ENCODE measurements around the gene CC2D2B.
"Not testable (repeated sequence)": the region's sequence is repeated elsewhere in the genome, so short reads cannot be mapped to it uniquely, and the experiment has no call there.

Gene CC2D2B

GRCh38 chr10:95907456-95908253, at the start of gene CC2D2B:
CC2D2B (plus strand) TSS chr10:95907975; CDS start chr10:95911324, 3,349 bp downstream.
- peak; percentile 1 for DNase-seq

- DNase-seq: no peak
These were observed 47.4 kb upstream of the CC2D2B start for GRCh38 chr10:95860166-95860940.

- no peak for DNase-seq
These were observed 46.4 kb upstream of the CC2D2B start for GRCh38 chr10:95861386-95861785.

GRCh38 chr10:95864906-95865813, 42.6 kb upstream of the CC2D2B start:
- DNase-seq: no peak

GRCh38 chr10:95865814-95866466, 41.8 kb upstream of the CC2D2B start:
- DNase-seq: no peak

GRCh38 chr10:95866467-95866842, 41.3 kb upstream of the CC2D2B start:
- no peak for DNase-seq

- no peak for DNase-seq
These were observed 39.9 kb upstream of the CC2D2B start for GRCh38 chr10:95867866-95868265.

- DNase-seq: no peak
These were observed 35.5 kb upstream of the CC2D2B start for GRCh38 chr10:95872158-95872711.

- DNase-seq: no peak
These were observed 34.6 kb upstream of the CC2D2B start for GRCh38 chr10:95873139-95873538.

- no peak for DNase-seq
These were observed 34.1 kb upstream of the CC2D2B start for GRCh38 chr10:95873651-95874050.

- DNase-seq: not testable (repeated sequence)
These were observed 33.0 kb upstream of the CC2D2B start for GRCh38 chr10:95874783-95875182.

GRCh38 chr10:95876756-95877155, 31.0 kb upstream of the CC2D2B start:
- no peak for DNase-seq

- DNase-seq: no peak
These were observed 29.9 kb upstream of the CC2D2B start for GRCh38 chr10:95877881-95878280.

GRCh38 chr10:95880704-95881103, 27.1 kb upstream of the CC2D2B start:
- no peak for DNase-seq

GRCh38 chr10:95881316-95881715, 26.5 kb upstream of the CC2D2B start:
- DNase-seq: no peak

- no peak for DNase-seq
These were observed 17.9 kb upstream of the CC2D2B start for GRCh38 chr10:95889830-95890229.

GRCh38 chr10:95896071-95896850, 11.5 kb upstream of the CC2D2B start:
- no peak for DNase-seq

GRCh38 chr10:95905897-95906580, 1.7 kb upstream of the CC2D2B start:
- DNase-seq: not testable (repeated sequence)

- no peak for DNase-seq
These were observed 909 bp upstream of the CC2D2B start for GRCh38 chr10:95906677-95907455.

- no peak for DNase-seq
These were observed 675 bp downstream of the CC2D2B start for GRCh38 chr10:95908450-95908849.
